Caco-2 (cell line): Measurements from ENCODE around the gene MLLT10. TPM values are rescaled to one million over a fixed set of nuclear protein-coding genes. Genes with fewer than 3 reads are reported as not detected.

Source experiments
- BruUV-seq: library from RNA; stranded (reverse); fragments of 400-500 nt; replicated peaks from 2 replicates; lab custom pipeline; 2021; lab: Mats Ljungman, UMichigan
- CTCF ChIA-PET: fragments of 300-600 bp; sonication (Branson Sonifier 250); formaldehyde crosslinking; loops from one replicate; lab custom pipeline; 2022; ENCODE audit warnings: antibody characterized with exemption; lab: Charles Lee
- POLR2A ChIA-PET: fragments of 300-600 bp; sonication (Branson Sonifier 250); formaldehyde crosslinking; loops from one replicate; lab custom pipeline; 2022; ENCODE audit warnings: antibody characterized with exemption; lab: Charles Lee
- DNase-seq, 2 experiments: peaks; one replicate each; pipeline versions ENCODE4 v3.0.0 to v3.0.0-alpha.2; 2020 to 2022
- H3K27me3 ChIP-seq: replicated peaks from 2 replicates; pipeline ENCODE4 v1.6.0; 2011; ENCODE audit warnings: low read length; ENCODE audit not compliant: control insufficient read depth, insufficient read depth
- H3K36me3 ChIP-seq: 2 replicates; pipeline ENCODE4 v1.5.1; 2011; ENCODE audit warnings: low read length; ENCODE audit not compliant: control insufficient read depth, insufficient read depth
- H3K4me1 ChIP-seq: fragments of 250-450 bp; sonication (Bioruptor Pico); 2 replicates; pipeline ENCODE4 v1.5.1; 2020; ENCODE audit warnings: mild to moderate bottlenecking
- H3K4me3 ChIP-seq: 2 replicates; pipeline ENCODE4 v1.5.1; 2011; ENCODE audit warnings: low read depth, mild to moderate bottlenecking, control low read depth, low read length
- H3K9me3 ChIP-seq: fragments of 250-450 bp; sonication (Bioruptor Pico); 2 replicates; pipeline ENCODE4 v1.5.1; 2020; ENCODE audit warnings: mild to moderate bottlenecking, moderate library complexity
- H3K27ac Mint-ChIP-seq: one replicate; pipeline ENCODE4 v1.8.0; 2022; ENCODE audit warnings: mixed read lengths; ENCODE audit not compliant: unreplicated experiment
- H3K27me3 Mint-ChIP-seq: one replicate; pipeline ENCODE4 v1.8.0; 2022; ENCODE audit warnings: mixed read lengths; ENCODE audit not compliant: insufficient read depth, unreplicated experiment
- H3K36me3 Mint-ChIP-seq: one replicate; pipeline ENCODE4 v1.8.0; 2022; ENCODE audit warnings: mild to moderate bottlenecking, mixed read lengths; ENCODE audit not compliant: insufficient read depth, unreplicated experiment
- H3K4me1 Mint-ChIP-seq: one replicate; pipeline ENCODE4 v1.8.0; 2022; ENCODE audit warnings: low read depth, mixed read lengths; ENCODE audit not compliant: unreplicated experiment
- H3K4me3 Mint-ChIP-seq: one replicate; pipeline ENCODE4 v1.8.0; 2022; ENCODE audit warnings: mild to moderate bottlenecking, moderate library complexity, mixed read lengths; ENCODE audit not compliant: unreplicated experiment
- H3K9me3 Mint-ChIP-seq: one replicate; pipeline ENCODE4 v1.8.0; 2022; ENCODE audit warnings: mixed read lengths; ENCODE audit not compliant: unreplicated experiment
- intact Hi-C: fragments of 100-400 bp; cut with micrococcal nuclease; formaldehyde crosslinking; loops from one replicate; pipeline ENCODE4 v1.10.0; 2022; ENCODE audit not compliant: unreplicated experiment
- total RNA-seq: library from RNA; stranded (reverse); gene quantifications from 2 replicates; pipeline ENCODE4 v1.2.3, GENCODE V29; 2022
- TF ChIP-seq, protein P1 (sequence below), 2 experiments: fragments of 200-600 bp in 1 of 2; IDR thresholded peaks; 1 replicate in 1 of 2; 2 replicates in 1 of 2; pipeline versions ENCODE4 v1.5.1 to v1.8.0; 2011 to 2022; ENCODE audit warnings: antibody characterized with exemption in 1 of 2, control low read depth in 1 of 2, inconsistent platforms in 1 of 2, low read depth in 1 of 2, low read length in 1 of 2, mild to moderate bottlenecking in 1 of 2, moderate library complexity in 1 of 2; ENCODE audit not compliant: insufficient read depth in 1 of 2, severe bottlenecking in 1 of 2, unreplicated experiment in 1 of 2

MLLT10 gene
- total RNA-seq, 1 experiment from 2014 or later, result 84.3 TPM

DNA sequence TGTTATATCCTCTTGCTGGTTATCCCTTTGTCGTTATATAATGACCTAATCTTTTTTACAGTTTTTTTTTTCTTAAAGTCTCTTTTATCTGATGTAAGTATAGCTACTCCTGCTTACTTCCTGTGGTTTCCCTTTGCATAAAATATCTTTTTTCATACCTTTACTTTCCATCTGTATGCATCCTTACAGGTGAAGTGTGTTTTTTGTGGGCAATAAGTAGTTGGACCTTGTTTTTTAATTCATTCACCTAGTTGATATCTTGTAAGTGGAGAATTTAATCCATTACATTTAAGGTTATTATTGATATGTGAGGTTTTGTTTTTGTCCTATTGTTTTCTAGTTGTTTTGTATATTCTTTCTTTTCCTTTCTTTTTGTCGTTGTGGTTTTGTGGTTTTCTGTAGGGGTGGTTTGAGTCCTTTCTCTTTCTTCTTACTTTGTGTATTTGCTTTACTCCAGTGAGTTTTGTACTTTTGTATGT is 168.6 kb downstream of the MLLT10 start:
- DNase-seq, result no peak
- Mint-ChIP-seq H3K27ac (no peak overlapping the region), H3K27me3 (no peaks in the 10 kb centered on the region), H3K4me1 (peaks cover 3% of the 10 kb centered on the region), H3K9me3 (peaks cover 40% of the 10 kb centered on the region), H3K4me3 (no peak overlapping the region), H3K36me3 (peaks cover 48% of the 10 kb centered on the region)
- Histone ChIP-seq H3K4me3 (no peak overlapping the region), H3K36me3 (no peaks in the 10 kb centered on the region; the same call in 1 of the 2 replicates), H3K27me3 (no peaks in the 10 kb centered on the region), H3K4me1 (no peaks in the 10 kb centered on the region), H3K9me3 (peaks cover 26% of the 10 kb centered on the region)
- BruUV-seq, result no TSS peak
- TF ChIP-seq, protein P1, sequence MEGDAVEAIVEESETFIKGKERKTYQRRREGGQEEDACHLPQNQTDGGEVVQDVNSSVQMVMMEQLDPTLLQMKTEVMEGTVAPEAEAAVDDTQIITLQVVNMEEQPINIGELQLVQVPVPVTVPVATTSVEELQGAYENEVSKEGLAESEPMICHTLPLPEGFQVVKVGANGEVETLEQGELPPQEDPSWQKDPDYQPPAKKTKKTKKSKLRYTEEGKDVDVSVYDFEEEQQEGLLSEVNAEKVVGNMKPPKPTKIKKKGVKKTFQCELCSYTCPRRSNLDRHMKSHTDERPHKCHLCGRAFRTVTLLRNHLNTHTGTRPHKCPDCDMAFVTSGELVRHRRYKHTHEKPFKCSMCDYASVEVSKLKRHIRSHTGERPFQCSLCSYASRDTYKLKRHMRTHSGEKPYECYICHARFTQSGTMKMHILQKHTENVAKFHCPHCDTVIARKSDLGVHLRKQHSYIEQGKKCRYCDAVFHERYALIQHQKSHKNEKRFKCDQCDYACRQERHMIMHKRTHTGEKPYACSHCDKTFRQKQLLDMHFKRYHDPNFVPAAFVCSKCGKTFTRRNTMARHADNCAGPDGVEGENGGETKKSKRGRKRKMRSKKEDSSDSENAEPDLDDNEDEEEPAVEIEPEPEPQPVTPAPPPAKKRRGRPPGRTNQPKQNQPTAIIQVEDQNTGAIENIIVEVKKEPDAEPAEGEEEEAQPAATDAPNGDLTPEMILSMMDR (IDR thresholded peaks at IDR 0.05; ENCODE audit: insufficient read depth in 1 of 2, low read depth in 1 of 2, low read length in 1 of 2, severe bottlenecking in 1 of 2, unreplicated experiment in 1 of 2), result no peak
- intact Hi-C loops, result no loop called here
- POLR2A ChIA-PET, result no interaction called here
- CTCF ChIA-PET, result no interaction called here

DNA sequence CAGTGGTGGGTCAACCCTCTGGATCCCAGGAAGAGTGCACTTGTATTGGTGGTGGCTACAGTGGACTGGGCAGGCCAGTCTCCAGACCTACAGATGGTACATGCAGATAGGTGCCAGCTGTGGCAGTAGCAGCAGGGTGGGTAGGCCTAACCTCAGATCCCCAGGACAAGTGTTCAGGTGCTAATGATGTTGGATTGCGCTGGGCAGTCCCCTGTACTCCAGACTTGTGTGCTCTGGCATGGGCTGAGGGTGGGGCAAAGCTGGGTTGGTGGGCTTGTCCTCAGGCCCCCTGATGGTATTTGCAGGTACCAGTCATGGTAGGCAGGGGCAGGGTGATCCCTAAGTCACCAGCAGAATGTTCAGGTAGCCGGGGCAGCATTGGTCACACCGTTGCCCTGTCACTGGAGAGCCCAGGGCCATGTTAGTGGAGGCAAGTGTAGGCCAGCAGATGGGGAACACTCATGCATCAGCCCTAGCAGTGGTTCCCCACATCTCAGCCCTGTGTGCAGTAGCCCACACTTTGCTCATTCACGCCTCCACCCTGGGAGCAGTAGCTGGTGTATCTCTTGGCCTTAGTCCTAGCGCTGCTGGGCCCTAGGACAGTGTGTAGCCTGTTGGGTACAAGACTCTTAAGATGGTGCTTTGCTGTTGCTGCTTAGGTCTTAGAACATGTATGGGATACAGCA is 171.3 kb downstream of the MLLT10 start:
- no peak for DNase-seq
- Mint-ChIP-seq H3K27me3 (no peaks in the 10 kb centered on the region), H3K4me3 (no peak overlapping the region), H3K4me1 (peaks cover 6% of the 10 kb centered on the region), H3K9me3 (peaks cover 20% of the 10 kb centered on the region), H3K36me3 (peaks cover 33% of the 10 kb centered on the region), H3K27ac (no peak overlapping the region)
- Histone ChIP-seq H3K9me3 (peaks cover 7% of the 10 kb centered on the region), H3K4me3 (no peak overlapping the region), H3K36me3 (no peaks in the 10 kb centered on the region), H3K4me1 (no peaks in the 10 kb centered on the region), H3K27me3 (no peaks in the 10 kb centered on the region)
- intact Hi-C loops, result no loop called here
- BruUV-seq, result no TSS peak
- ChIA-PET POLR2A (no interaction called here), CTCF (no interaction called here)
- TF ChIP-seq, protein P1 (IDR thresholded peaks at IDR 0.05; ENCODE audit: insufficient read depth in 1 of 2, low read depth in 1 of 2, low read length in 1 of 2, severe bottlenecking in 1 of 2, unreplicated experiment in 1 of 2), result no peak

DNA sequence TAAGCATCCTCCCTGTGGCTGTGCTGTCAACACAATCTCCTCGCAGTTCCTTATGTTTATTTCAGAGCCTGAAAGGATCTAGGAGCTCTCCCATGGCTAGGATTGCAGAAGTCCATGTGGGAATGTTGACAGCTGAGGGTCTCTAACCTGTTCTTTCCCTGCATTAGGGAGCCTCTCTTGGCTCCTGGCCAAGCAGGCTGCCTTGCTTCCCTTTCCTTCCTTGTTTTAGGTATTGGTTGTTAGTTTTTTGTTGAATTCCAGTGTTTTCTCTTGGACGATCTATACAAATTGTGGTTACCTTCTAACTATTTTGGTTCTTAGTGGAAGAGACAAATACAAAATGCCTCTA is 171.8 kb downstream of the MLLT10 start:
- TF ChIP-seq, protein P1 (IDR thresholded peaks at IDR 0.05; ENCODE audit: insufficient read depth in 1 of 2, low read depth in 1 of 2, low read length in 1 of 2, severe bottlenecking in 1 of 2, unreplicated experiment in 1 of 2), result no peak
- Histone ChIP-seq H3K4me3 (no peak overlapping the region), H3K36me3 (no peaks in the 10 kb centered on the region), H3K4me1 (no peaks in the 10 kb centered on the region), H3K27me3 (no peaks in the 10 kb centered on the region), H3K9me3 (peaks cover 2% of the 10 kb centered on the region)
- Mint-ChIP-seq H3K36me3 (peaks cover 27% of the 10 kb centered on the region), H3K4me1 (peaks cover 6% of the 10 kb centered on the region), H3K27ac (no peak overlapping the region), H3K9me3 (peaks cover 14% of the 10 kb centered on the region), H3K27me3 (no peaks in the 10 kb centered on the region), H3K4me3 (no peak overlapping the region)
- no TSS peak for BruUV-seq
- POLR2A ChIA-PET, result no interaction called here
- intact Hi-C loops, result no loop called here
- DNase-seq, result no peak
- CTCF ChIA-PET, result no interaction called here
